SK-N-SH treated with all-trans-retinoic acid at 6 μM for 48 hours (cell line): ENCODE measurements around the gene NFIB.

Experiments used
- ATAC-seq: fragments of 200-7000 bp; cut with Tn5 transposase; 3 replicates; pipeline ENCODE4 v1.9.1; 2020; ENCODE audit warnings: mild to moderate bottlenecking, moderate library complexity
- ARNTL ChIP-seq: fragments of 450-650 bp; formaldehyde crosslinking; IDR thresholded peaks from 2 replicates; pipeline ENCODE4 v1.5.0; 2020; ENCODE audit warnings: low read depth, mild to moderate bottlenecking, moderate library complexity, borderline replicate concordance
- BACH2 ChIP-seq: fragments of 250-450 bp; sonication (Bioruptor Pico); IDR thresholded peaks from 2 replicates; pipeline ENCODE4 v1.9.0; 2021; ENCODE audit warnings: mild to moderate bottlenecking, borderline replicate concordance
- CSDC2 ChIP-seq: fragments of 250-450 bp; sonication (Bioruptor Pico); IDR thresholded peaks from 2 replicates; pipeline ENCODE4 v1.5.0; 2020; ENCODE audit warnings: mild to moderate bottlenecking, moderate library complexity
- ESRRG ChIP-seq: fragments of 250-450 bp; sonication (Bioruptor Pico); IDR thresholded peaks from 2 replicates; pipeline ENCODE4 v1.6.1; 2021; ENCODE audit warnings: mild to moderate bottlenecking
- ISL1 ChIP-seq: fragments of 250-450 bp; sonication (Bioruptor Pico); IDR thresholded peaks from 2 replicates; pipeline ENCODE4 v2.1.2; 2022; ENCODE audit warnings: mild to moderate bottlenecking, moderate library complexity
- OSR1 ChIP-seq: fragments of 250-450 bp; sonication (Bioruptor Pico); IDR thresholded peaks from 2 replicates; pipeline ENCODE4 v1.8.0; 2022; ENCODE audit warnings: moderate library complexity, mild to moderate bottlenecking, inconsistent platforms
- POU6F1 ChIP-seq: fragments of 250-450 bp; sonication (Bioruptor Pico); IDR thresholded peaks from 2 replicates; pipeline ENCODE4 v1.8.0; 2021; ENCODE audit warnings: low read depth, mild to moderate bottlenecking, moderate library complexity, borderline replicate concordance
- PPARA ChIP-seq: fragments of 250-450 bp; sonication (Bioruptor Pico); IDR thresholded peaks from 2 replicates; pipeline ENCODE4 v1.5.0; 2020; ENCODE audit warnings: mild to moderate bottlenecking, borderline replicate concordance
- RARB ChIP-seq: fragments of 250-450 bp; sonication (Bioruptor Pico); IDR thresholded peaks from 2 replicates; pipeline ENCODE4 v1.8.0; 2021; ENCODE audit warnings: mild to moderate bottlenecking, moderate library complexity
- SNAI2 ChIP-seq: fragments of 250-450 bp; sonication (Bioruptor Pico); IDR thresholded peaks from 2 replicates; pipeline ENCODE4 v1.5.0; 2020; ENCODE audit warnings: mild to moderate bottlenecking, moderate library complexity
- TCF4 ChIP-seq: fragments of 250-450 bp; sonication (Bioruptor Pico); IDR thresholded peaks from 2 replicates; pipeline ENCODE4 v1.8.0; 2021; ENCODE audit warnings: mild to moderate bottlenecking, moderate library complexity, borderline replicate concordance
- TOX ChIP-seq: fragments of 250-450 bp; sonication (Bioruptor Pico); IDR thresholded peaks from 2 replicates; pipeline ENCODE4 v1.8.0; 2021; ENCODE audit warnings: mild to moderate bottlenecking, moderate library complexity, borderline replicate concordance
- ZC3H10 ChIP-seq: fragments of 250-450 bp; sonication (Bioruptor Pico); IDR thresholded peaks from 2 replicates; pipeline ENCODE4 v1.5.1; 2021; ENCODE audit warnings: mild to moderate bottlenecking, moderate library complexity
- ZFP3 ChIP-seq: fragments of 250-450 bp; sonication (Bioruptor Pico); IDR thresholded peaks from 2 replicates; pipeline ENCODE4 v1.5.0; 2020; ENCODE audit warnings: mild to moderate bottlenecking, moderate library complexity
- ZFP30 ChIP-seq: fragments of 450-650 bp; formaldehyde crosslinking; IDR thresholded peaks from 2 replicates; pipeline ENCODE4 v1.5.0; 2022; ENCODE audit warnings: mild to moderate bottlenecking, moderate library complexity
- ZNF565 ChIP-seq: fragments of 450-650 bp; formaldehyde crosslinking; conservative IDR thresholded peaks from 2 replicates; pipeline ENCODE4 v1.5.0; 2020; ENCODE audit warnings: low read depth, mild to moderate bottlenecking, moderate library complexity
- ZNF70 ChIP-seq: fragments of 450-650 bp; formaldehyde crosslinking; IDR thresholded peaks from 2 replicates; pipeline ENCODE4 v1.5.0; 2020; ENCODE audit warnings: mild to moderate bottlenecking, moderate library complexity
- ZNF8 ChIP-seq: fragments of 450-650 bp; formaldehyde crosslinking; IDR thresholded peaks from 2 replicates; pipeline ENCODE4 v1.5.0; 2020; ENCODE audit warnings: mild to moderate bottlenecking, moderate library complexity
- TF ChIP-seq, protein P1 (sequence below): fragments of 250-450 bp; sonication (Bioruptor Pico); IDR thresholded peaks from 2 replicates; pipeline ENCODE4 v1.8.0; 2020; ENCODE audit warnings: mild to moderate bottlenecking, moderate library complexity, borderline replicate concordance
- TF ChIP-seq, protein P2 (sequence below): fragments of 250-450 bp; sonication (Bioruptor Pico); IDR thresholded peaks from 2 replicates; pipeline ENCODE4 v1.5.1; 2020; ENCODE audit warnings: low read depth, mild to moderate bottlenecking, moderate library complexity
- TF ChIP-seq, protein P3 (sequence below): fragments of 250-450 bp; sonication (Bioruptor Pico); IDR thresholded peaks from 2 replicates; pipeline ENCODE4 v1.5.1; 2021; ENCODE audit warnings: mild to moderate bottlenecking, moderate library complexity
- TF ChIP-seq, protein P4 (sequence below): fragments of 250-450 bp; sonication (Bioruptor Pico); IDR thresholded peaks from 2 replicates; pipeline ENCODE4 v1.5.0; 2020; ENCODE audit warnings: mild to moderate bottlenecking, moderate library complexity

Gene NFIB

DNA sequence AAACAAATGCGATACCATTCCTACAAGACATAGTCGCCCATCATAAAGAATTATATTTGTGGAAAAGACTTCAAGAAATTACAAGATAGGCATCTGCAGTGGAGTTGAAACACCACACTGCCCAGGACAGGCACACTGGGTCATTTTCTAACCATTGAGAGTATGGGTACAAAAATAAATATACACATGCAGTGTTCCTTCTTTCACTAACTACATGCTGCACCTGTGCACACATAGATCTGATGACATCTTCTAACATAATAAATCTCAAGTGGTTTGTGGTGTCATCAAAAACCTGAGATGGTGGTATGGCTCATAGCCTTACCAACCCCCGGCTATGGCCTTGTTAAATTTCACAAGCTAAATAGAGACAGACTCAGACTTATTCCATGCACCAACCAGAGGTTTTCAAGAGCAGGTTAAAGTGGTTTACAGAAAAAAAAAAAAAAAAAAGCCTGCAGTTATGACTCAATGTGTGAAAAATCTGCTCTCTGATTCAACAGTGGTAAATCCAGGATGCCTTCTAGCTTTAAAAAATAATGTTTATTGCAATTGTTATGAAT lies 12.4 kb upstream of the NFIB start:
- peak; percentile 7 for ATAC-seq
- no peak for TF ChIP-seq POU6F1 (CRISPR knock-in tag)
- TF ChIP-seq, protein P1, sequence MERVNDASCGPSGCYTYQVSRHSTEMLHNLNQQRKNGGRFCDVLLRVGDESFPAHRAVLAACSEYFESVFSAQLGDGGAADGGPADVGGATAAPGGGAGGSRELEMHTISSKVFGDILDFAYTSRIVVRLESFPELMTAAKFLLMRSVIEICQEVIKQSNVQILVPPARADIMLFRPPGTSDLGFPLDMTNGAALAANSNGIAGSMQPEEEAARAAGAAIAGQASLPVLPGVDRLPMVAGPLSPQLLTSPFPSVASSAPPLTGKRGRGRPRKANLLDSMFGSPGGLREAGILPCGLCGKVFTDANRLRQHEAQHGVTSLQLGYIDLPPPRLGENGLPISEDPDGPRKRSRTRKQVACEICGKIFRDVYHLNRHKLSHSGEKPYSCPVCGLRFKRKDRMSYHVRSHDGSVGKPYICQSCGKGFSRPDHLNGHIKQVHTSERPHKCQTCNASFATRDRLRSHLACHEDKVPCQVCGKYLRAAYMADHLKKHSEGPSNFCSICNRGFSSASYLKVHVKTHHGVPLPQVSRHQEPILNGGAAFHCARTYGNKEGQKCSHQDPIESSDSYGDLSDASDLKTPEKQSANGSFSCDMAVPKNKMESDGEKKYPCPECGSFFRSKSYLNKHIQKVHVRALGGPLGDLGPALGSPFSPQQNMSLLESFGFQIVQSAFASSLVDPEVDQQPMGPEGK = no peak
- no peak for TF ChIP-seq TCF4 (CRISPR knock-in tag)
- TF ChIP-seq CSDC2 (CRISPR knock-in tag) = no peak
- no peak for TF ChIP-seq ZNF565 (CRISPR knock-in tag)
- TF ChIP-seq, protein P2, sequence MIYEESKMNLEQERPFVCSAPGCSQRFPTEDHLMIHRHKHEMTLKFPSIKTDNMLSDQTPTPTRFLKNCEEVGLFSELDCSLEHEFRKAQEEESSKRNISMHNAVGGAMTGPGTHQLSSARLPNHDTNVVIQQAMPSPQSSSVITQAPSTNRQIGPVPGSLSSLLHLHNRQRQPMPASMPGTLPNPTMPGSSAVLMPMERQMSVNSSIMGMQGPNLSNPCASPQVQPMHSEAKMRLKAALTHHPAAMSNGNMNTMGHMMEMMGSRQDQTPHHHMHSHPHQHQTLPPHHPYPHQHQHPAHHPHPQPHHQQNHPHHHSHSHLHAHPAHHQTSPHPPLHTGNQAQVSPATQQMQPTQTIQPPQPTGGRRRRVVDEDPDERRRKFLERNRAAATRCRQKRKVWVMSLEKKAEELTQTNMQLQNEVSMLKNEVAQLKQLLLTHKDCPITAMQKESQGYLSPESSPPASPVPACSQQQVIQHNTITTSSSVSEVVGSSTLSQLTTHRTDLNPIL (CRISPR knock-in tag) = no peak
- TF ChIP-seq, protein P3, sequence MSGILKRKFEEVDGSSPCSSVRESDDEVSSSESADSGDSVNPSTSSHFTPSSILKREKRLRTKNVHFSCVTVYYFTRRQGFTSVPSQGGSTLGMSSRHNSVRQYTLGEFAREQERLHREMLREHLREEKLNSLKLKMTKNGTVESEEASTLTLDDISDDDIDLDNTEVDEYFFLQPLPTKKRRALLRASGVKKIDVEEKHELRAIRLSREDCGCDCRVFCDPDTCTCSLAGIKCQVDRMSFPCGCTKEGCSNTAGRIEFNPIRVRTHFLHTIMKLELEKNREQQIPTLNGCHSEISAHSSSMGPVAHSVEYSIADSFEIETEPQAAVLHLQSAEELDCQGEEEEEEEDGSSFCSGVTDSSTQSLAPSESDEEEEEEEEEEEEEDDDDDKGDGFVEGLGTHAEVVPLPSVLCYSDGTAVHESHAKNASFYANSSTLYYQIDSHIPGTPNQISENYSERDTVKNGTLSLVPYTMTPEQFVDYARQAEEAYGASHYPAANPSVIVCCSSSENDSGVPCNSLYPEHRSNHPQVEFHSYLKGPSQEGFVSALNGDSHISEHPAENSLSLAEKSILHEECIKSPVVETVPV = no peak

GRCh38 chr9:14325147-14325546 lies 11.2 kb upstream of the NFIB start:
- ATAC-seq = no peak
- TF ChIP-seq PPARA (CRISPR knock-in tag) (no peak), ZFP30 (CRISPR knock-in tag) (no peak), TCF4 (CRISPR knock-in tag) (no peak), SNAI2 (CRISPR knock-in tag) (no peak), ISL1 (CRISPR knock-in tag) (no peak), OSR1 (CRISPR knock-in tag) (no peak), ZNF70 (CRISPR knock-in tag) (no peak), ZC3H10 (CRISPR knock-in tag) (no peak), TOX (CRISPR knock-in tag) (no peak), ZNF565 (CRISPR knock-in tag) (no peak), BACH2 (no peak), CSDC2 (CRISPR knock-in tag) (no peak), ESRRG (CRISPR knock-in tag) (no peak), ARNTL (no peak), ZFP3 (CRISPR knock-in tag) (no peak), RARB (no peak), ZNF8 (no peak)
- TF ChIP-seq, protein P1 = no peak
- TF ChIP-seq, protein P4, sequence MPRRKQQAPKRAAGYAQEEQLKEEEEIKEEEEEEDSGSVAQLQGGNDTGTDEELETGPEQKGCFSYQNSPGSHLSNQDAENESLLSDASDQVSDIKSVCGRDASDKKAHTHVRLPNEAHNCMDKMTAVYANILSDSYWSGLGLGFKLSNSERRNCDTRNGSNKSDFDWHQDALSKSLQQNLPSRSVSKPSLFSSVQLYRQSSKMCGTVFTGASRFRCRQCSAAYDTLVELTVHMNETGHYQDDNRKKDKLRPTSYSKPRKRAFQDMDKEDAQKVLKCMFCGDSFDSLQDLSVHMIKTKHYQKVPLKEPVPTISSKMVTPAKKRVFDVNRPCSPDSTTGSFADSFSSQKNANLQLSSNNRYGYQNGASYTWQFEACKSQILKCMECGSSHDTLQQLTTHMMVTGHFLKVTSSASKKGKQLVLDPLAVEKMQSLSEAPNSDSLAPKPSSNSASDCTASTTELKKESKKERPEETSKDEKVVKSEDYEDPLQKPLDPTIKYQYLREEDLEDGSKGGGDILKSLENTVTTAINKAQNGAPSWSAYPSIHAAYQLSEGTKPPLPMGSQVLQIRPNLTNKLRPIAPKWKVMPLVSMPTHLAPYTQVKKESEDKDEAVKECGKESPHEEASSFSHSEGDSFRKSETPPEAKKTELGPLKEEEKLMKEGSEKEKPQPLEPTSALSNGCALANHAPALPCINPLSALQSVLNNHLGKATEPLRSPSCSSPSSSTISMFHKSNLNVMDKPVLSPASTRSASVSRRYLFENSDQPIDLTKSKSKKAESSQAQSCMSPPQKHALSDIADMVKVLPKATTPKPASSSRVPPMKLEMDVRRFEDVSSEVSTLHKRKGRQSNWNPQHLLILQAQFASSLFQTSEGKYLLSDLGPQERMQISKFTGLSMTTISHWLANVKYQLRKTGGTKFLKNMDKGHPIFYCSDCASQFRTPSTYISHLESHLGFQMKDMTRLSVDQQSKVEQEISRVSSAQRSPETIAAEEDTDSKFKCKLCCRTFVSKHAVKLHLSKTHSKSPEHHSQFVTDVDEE (CRISPR knock-in tag) = no peak
- TF ChIP-seq, protein P3 = no peak
